ENCODE results near the gene TBXAS1. TPM values are rescaled to one million over a fixed set of nuclear protein-coding genes. Genes with fewer than 3 reads are reported as not detected.

The TBXAS1 gene
- polyA plus RNA-seq, 1 donor from 2014 or later, result 0.93 TPM

DNA sequence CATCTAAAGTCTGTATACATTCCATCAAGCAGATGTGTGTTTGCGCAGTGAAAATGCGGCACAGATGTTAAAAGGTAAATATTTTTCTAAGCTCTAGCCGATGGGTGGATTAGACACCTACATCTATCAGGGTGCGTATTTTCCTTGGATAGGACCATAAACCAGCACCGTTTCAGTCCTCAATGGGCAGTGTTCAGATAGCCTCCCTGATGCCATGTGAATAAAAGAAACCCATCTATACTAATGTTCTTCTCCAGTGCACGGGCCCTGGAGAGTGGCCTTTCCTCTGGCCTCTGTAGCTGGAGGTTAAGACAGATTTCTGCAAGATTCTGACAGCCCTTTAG, 130.2 kb downstream of the TBXAS1 start:
- Histone ChIP-seq H2AFZ (ENCODE audit: low read depth, low read length) (no peak overlapping the region), H3K4me3 (ENCODE audit: low read length) (no peak overlapping the region), H3F3A (ENCODE audit: insufficient read depth, low read length, poor library complexity, severe bottlenecking) (no peaks in the 10 kb centered on the region), H3K27me3 (ENCODE audit: insufficient read depth, low read depth, low read length) (no peaks in the 10 kb centered on the region), H3K9ac (ENCODE audit: low read length) (no peak overlapping the region), H3K27ac (ENCODE audit: low read length) (no peak overlapping the region), H3K79me2 (replicated peaks; ENCODE audit: insufficient read depth, low read length) (no peaks in the 10 kb centered on the region), H3K9me3 (ENCODE audit: low read length) (no peaks in the 10 kb centered on the region), H3K4me2 (ENCODE audit: low read length) (no peak overlapping the region), H4K20me1 (ENCODE audit: insufficient read depth) (no peaks in the 10 kb centered on the region), H3K36me3 (ENCODE audit: insufficient read depth, low read length) (no peaks in the 10 kb centered on the region), H3K9me2 (ENCODE audit: insufficient read depth, low read length) (no peaks in the 10 kb centered on the region)
- TF ChIP-seq, protein P1, sequence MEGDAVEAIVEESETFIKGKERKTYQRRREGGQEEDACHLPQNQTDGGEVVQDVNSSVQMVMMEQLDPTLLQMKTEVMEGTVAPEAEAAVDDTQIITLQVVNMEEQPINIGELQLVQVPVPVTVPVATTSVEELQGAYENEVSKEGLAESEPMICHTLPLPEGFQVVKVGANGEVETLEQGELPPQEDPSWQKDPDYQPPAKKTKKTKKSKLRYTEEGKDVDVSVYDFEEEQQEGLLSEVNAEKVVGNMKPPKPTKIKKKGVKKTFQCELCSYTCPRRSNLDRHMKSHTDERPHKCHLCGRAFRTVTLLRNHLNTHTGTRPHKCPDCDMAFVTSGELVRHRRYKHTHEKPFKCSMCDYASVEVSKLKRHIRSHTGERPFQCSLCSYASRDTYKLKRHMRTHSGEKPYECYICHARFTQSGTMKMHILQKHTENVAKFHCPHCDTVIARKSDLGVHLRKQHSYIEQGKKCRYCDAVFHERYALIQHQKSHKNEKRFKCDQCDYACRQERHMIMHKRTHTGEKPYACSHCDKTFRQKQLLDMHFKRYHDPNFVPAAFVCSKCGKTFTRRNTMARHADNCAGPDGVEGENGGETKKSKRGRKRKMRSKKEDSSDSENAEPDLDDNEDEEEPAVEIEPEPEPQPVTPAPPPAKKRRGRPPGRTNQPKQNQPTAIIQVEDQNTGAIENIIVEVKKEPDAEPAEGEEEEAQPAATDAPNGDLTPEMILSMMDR (IDR thresholded peaks at IDR 0.05; ENCODE audit: poor library complexity, severe bottlenecking), result no peak
- TF ChIP-seq SMC3 (conservative IDR thresholded peaks at IDR 0.05; ENCODE audit: poor library complexity) (no peak), RAD21 (conservative IDR thresholded peaks at IDR 0.05) (no peak)

DNA sequence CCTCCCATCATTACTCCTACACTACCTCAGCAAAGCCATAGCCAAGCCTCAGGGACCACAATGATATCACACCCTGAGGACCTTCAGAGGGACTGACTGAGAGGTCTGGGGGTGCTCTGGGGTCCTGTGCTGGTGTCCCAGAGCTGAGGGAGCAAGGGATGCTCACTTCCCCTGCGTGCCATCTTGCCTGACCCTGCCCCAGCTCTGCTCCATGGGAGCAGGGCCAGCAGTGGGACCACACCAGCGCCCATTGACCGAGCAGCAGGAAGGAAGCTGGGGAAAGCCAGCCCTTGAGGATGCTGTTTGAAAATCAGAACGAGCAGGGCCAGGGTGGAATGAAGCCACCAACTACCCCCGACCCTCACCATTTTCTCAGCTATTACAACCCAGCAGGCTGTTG, 130.7 kb downstream of the TBXAS1 start:
- no peaks in the 10 kb centered on the region for H3K79me2 ChIP-seq (replicated peaks; ENCODE audit: insufficient read depth, low read length)
- no peaks in the 10 kb centered on the region for H4K20me1 ChIP-seq (ENCODE audit: insufficient read depth)
- H3K9me3 ChIP-seq (ENCODE audit: low read length), result no peaks in the 10 kb centered on the region
- no peaks in the 10 kb centered on the region for H3K9me2 ChIP-seq (ENCODE audit: insufficient read depth, low read length)
- no peaks in the 10 kb centered on the region for H3K27me3 ChIP-seq (ENCODE audit: insufficient read depth, low read depth, low read length)
- H3K9ac ChIP-seq (ENCODE audit: low read length), result no peak overlapping the region
- no peak overlapping the region for H3K4me3 ChIP-seq (ENCODE audit: low read length)
- H3F3A ChIP-seq (ENCODE audit: insufficient read depth, low read length, poor library complexity, severe bottlenecking), result no peaks in the 10 kb centered on the region
- H3K4me2 ChIP-seq (ENCODE audit: low read length), result no peak overlapping the region
- no peaks in the 10 kb centered on the region for H3K36me3 ChIP-seq (ENCODE audit: insufficient read depth, low read length)
- H2AFZ ChIP-seq (ENCODE audit: low read depth, low read length), result no peak overlapping the region
- H3K27ac ChIP-seq (ENCODE audit: low read length), result no peak overlapping the region
- TF ChIP-seq, protein P2, sequence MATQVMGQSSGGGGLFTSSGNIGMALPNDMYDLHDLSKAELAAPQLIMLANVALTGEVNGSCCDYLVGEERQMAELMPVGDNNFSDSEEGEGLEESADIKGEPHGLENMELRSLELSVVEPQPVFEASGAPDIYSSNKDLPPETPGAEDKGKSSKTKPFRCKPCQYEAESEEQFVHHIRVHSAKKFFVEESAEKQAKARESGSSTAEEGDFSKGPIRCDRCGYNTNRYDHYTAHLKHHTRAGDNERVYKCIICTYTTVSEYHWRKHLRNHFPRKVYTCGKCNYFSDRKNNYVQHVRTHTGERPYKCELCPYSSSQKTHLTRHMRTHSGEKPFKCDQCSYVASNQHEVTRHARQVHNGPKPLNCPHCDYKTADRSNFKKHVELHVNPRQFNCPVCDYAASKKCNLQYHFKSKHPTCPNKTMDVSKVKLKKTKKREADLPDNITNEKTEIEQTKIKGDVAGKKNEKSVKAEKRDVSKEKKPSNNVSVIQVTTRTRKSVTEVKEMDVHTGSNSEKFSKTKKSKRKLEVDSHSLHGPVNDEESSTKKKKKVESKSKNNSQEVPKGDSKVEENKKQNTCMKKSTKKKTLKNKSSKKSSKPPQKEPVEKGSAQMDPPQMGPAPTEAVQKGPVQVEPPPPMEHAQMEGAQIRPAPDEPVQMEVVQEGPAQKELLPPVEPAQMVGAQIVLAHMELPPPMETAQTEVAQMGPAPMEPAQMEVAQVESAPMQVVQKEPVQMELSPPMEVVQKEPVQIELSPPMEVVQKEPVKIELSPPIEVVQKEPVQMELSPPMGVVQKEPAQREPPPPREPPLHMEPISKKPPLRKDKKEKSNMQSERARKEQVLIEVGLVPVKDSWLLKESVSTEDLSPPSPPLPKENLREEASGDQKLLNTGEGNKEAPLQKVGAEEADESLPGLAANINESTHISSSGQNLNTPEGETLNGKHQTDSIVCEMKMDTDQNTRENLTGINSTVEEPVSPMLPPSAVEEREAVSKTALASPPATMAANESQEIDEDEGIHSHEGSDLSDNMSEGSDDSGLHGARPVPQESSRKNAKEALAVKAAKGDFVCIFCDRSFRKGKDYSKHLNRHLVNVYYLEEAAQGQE (IDR thresholded peaks at IDR 0.05; ENCODE audit: borderline replicate concordance), result no peak
- TF ChIP-seq EZH2 (IDR thresholded peaks at IDR 0.05; ENCODE audit: borderline replicate concordance, insufficient read depth, low read length, poor library complexity, severe bottlenecking) (no peak), TAF1 (IDR thresholded peaks at IDR 0.05; ENCODE audit: low read depth) (no peak), EP300 (conservative IDR thresholded peaks at IDR 0.05; ENCODE audit: poor library complexity, severe bottlenecking) (no peak), SMC3 (conservative IDR thresholded peaks at IDR 0.05; ENCODE audit: poor library complexity) (no peak), MXI1 (conservative IDR thresholded peaks at IDR 0.05; ENCODE audit: poor library complexity, severe bottlenecking) (no peak), POLR2AphosphoS5 (IDR thresholded peaks at IDR 0.05) (no peak), RAD21 (conservative IDR thresholded peaks at IDR 0.05) (no peak)
- TF ChIP-seq, protein P1 (IDR thresholded peaks at IDR 0.05; ENCODE audit: poor library complexity, severe bottlenecking), result no peak

All from neural cell (in vitro differentiated cells).